ENCODE data around the gene RBAK. TPM values are rescaled to one million over a fixed set of nuclear protein-coding genes. Genes with fewer than 3 reads are reported as not detected.
"Not testable (repeated sequence)": the region's sequence is repeated elsewhere in the genome, so short reads cannot be mapped to it uniquely, and the experiment has no call there.

The RBAK gene
- polyA plus RNA-seq, 1 experiment, result 6.1 TPM

DNA sequence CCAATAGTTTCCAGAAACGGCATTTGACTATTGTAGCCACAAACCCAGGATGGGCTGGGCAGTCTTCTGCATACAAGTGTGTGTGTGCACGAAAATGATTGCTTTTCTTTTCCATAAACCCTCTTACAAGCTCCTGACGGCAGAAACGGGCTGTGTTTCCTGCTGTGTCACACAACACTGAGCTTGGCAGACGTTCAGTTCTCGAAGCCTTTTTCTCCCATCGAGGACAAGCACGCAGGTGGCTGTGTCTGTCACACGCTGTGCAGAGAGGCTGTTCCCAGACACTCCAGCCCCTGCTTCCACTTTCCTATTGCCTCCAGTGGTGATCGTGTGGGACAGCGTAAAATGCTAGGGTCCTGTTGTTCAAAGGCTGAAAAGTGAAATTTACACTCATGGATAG lies 32.1 kb downstream of the RBAK start:
- ChIA-PET POLR2A (no interaction called here), CTCF (no interaction called here)
- no peak overlapping the region for H3K27ac ChIP-seq (ENCODE audit: low read depth, low read length)
- peaks cover 3% of the 10 kb centered on the region for H3K27me3 ChIP-seq (ENCODE audit: control insufficient read depth, insufficient read depth, low read length)
- TF ChIP-seq CTCF (IDR thresholded peaks at IDR 0.05; ENCODE audit: low read depth, low read length), result no peak
- H3K9me3 ChIP-seq (ENCODE audit: control insufficient read depth, insufficient read depth, low read length), result peaks cover 20% of the 10 kb centered on the region
- no peak for DNase-seq (ENCODE audit: low read depth, low spot score)
- no peak overlapping the region for H3K4me3 ChIP-seq (ENCODE audit: low read depth, low read length)

DNA sequence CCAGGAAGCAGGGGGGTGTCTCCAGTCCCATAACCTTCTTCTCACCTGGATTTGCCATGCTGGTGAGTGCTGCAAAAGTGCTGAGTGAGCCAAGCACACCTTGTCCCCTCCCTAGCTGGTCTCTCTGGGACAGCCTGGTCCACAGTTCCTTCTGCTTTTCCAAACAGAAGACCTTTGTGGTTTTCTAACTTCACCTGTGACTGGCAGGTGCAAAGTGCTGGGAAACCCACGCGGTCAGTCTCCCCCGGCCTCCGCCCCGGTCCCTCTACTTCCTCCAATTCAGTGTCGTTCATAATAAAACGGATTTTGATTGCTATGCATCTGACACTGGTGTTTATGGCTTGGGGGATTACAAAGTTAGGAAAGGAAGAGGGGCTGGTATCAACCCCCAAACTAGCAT lies 37.1 kb downstream of the RBAK start:
- no peak for DNase-seq (ENCODE audit: low read depth, low spot score)
- H3K4me3 ChIP-seq (ENCODE audit: low read depth, low read length), result no peak overlapping the region
- no peak overlapping the region for H3K27ac ChIP-seq (ENCODE audit: low read depth, low read length)
- no peak for TF ChIP-seq CTCF (IDR thresholded peaks at IDR 0.05; ENCODE audit: low read depth, low read length)
- peaks cover 4% of the 10 kb centered on the region for H3K9me3 ChIP-seq (ENCODE audit: control insufficient read depth, insufficient read depth, low read length)
- H3K27me3 ChIP-seq (ENCODE audit: control insufficient read depth, insufficient read depth, low read length), result peaks cover 4% of the 10 kb centered on the region
- CTCF ChIA-PET, result no interaction called here
- POLR2A ChIA-PET, result no interaction called here

- TF ChIP-seq CTCF (IDR thresholded peaks at IDR 0.05; ENCODE audit: low read depth, low read length), result no peak
- H3K27me3 ChIP-seq (ENCODE audit: control insufficient read depth, insufficient read depth, low read length), result peaks cover 4% of the 10 kb centered on the region
- ChIA-PET POLR2A (no interaction called here), CTCF (interaction anchor here (1.1 to 4.9 kb wide), 2 partner anchors 253 to 285 kb away, joined by 3 to 50 read pairs; no protein-coding TSS in a partner anchor)
- no peak for DNase-seq (ENCODE audit: low read depth, low spot score)
- peaks cover 4% of the 10 kb centered on the region; the same call in 1 of the 2 replicates for H3K9me3 ChIP-seq (ENCODE audit: control insufficient read depth, insufficient read depth, low read length)
- no peak overlapping the region for H3K4me3 ChIP-seq (ENCODE audit: low read depth, low read length)
- no peak overlapping the region for H3K27ac ChIP-seq (ENCODE audit: low read depth, low read length)
Measured at GRCh38 chr7:5083311-5083711, 37.7 kb downstream of the RBAK start.

DNA sequence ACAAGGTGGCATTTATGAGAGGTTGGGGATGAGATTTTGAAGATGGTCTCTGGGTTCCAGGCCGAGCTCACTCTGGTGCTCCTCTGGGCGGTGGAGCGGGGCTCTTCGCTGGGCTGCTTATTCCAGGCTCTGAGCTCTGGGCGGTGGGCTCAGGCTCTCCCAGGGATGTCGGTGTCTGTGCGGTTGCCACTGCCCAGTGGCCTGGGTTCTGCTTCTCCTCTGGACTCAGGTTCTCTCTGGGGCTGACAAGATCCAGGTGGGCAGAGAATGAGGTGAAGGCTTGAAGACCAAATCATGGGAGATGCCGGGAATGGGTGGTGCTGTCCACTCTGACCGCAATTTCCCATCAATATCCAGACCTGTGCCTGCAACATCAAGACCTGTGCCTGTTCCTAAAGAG lies 40.6 kb downstream of the RBAK start:
- Histone ChIP-seq H3K27me3 (ENCODE audit: control insufficient read depth, insufficient read depth, low read length) (peaks cover 4% of the 10 kb centered on the region), H3K9me3 (ENCODE audit: control insufficient read depth, insufficient read depth, low read length) (no peaks in the 10 kb centered on the region), H3K27ac (ENCODE audit: low read depth, low read length) (no peak overlapping the region), H3K4me3 (ENCODE audit: low read depth, low read length) (no peak overlapping the region)
- CTCF ChIA-PET, result interaction anchor here (1.3 to 4.9 kb wide), 3 partner anchors 22 to 288 kb away, joined by 3 to 50 read pairs (median 13); no protein-coding TSS in a partner anchor
- POLR2A ChIA-PET, result no interaction called here
- no peak for DNase-seq (ENCODE audit: low read depth, low spot score)
- no peak for TF ChIP-seq CTCF (IDR thresholded peaks at IDR 0.05; ENCODE audit: low read depth, low read length)

GRCh38 chr7:5088228-5088833 lies 42.7 kb downstream of the RBAK start:
- POLR2A ChIA-PET; H3K9me3 ChIP-seq (ENCODE audit: control insufficient read depth, insufficient read depth, low read length); H3K27me3 ChIP-seq (ENCODE audit: control insufficient read depth, insufficient read depth, low read length); DNase-seq (ENCODE audit: low read depth, low spot score); H3K4me3 ChIP-seq (ENCODE audit: low read depth, low read length); H3K27ac ChIP-seq (ENCODE audit: low read depth, low read length): not testable (repeated sequence)
- CTCF ChIA-PET, result interaction anchor here (1.6 kb wide), 1 partner anchor 114 kb away, joined by 4 read pairs; no protein-coding TSS in a partner anchor
